ENCODE data around the gene RASA4. TPM values are rescaled to one million over a fixed set of nuclear protein-coding genes. Genes with fewer than 3 reads are reported as not detected.
"Not testable (repeated sequence)": the region's sequence is repeated elsewhere in the genome, so short reads cannot be mapped to it uniquely, and the experiment has no call there.

RASA4 gene
- 14.6 and 23.5 TPM in 2 replicates for total RNA-seq (ENCODE audit: low replicate concordance)
- long read RNA-seq: 0 reads

GRCh38 chr7:102616507-102617125 lies at the start of gene RASA4:
TSS of gene RASA4 (minus strand) at chr7:102616756. CDS start at chr7:102616689, 67 bp downstream.
- not testable (repeated sequence) for DNase-seq (ENCODE audit: extremely low spot score, unreplicated experiment); H3K27ac Mint-ChIP-seq; H3K36me3 Mint-ChIP-seq; H3K9me3 Mint-ChIP-seq; H3K27me3 Mint-ChIP-seq; H3K4me1 Mint-ChIP-seq (ENCODE audit: unreplicated experiment); H3K4me3 Mint-ChIP-seq

- H3K27me3 Mint-ChIP-seq; H3K36me3 Mint-ChIP-seq; H3K4me1 Mint-ChIP-seq (ENCODE audit: unreplicated experiment); H3K27ac Mint-ChIP-seq; H3K4me3 Mint-ChIP-seq; DNase-seq (ENCODE audit: extremely low spot score, unreplicated experiment); H3K9me3 Mint-ChIP-seq: not testable (repeated sequence)
Measured at GRCh38 chr7:102664765-102665164, 48.2 kb upstream of the RASA4 start.

GRCh38 chr7:102649924-102650323 lies 33.4 kb upstream of the RASA4 start, which contains the start of gene SPDYE2B:
TSS of gene SPDYE2B (plus strand) at chr7:102650319. CDS start at chr7:102652349, 2,030 bp downstream.
- not testable (repeated sequence) for H3K36me3 Mint-ChIP-seq; H3K9me3 Mint-ChIP-seq; H3K27ac Mint-ChIP-seq; H3K4me1 Mint-ChIP-seq (ENCODE audit: unreplicated experiment); H3K4me3 Mint-ChIP-seq; DNase-seq (ENCODE audit: extremely low spot score, unreplicated experiment); H3K27me3 Mint-ChIP-seq

- not testable (repeated sequence) for H3K9me3 Mint-ChIP-seq; DNase-seq (ENCODE audit: extremely low spot score, unreplicated experiment); H3K36me3 Mint-ChIP-seq; H3K4me3 Mint-ChIP-seq; H3K4me1 Mint-ChIP-seq (ENCODE audit: unreplicated experiment); H3K27me3 Mint-ChIP-seq; H3K27ac Mint-ChIP-seq
Measured at GRCh38 chr7:102647813-102648212, 31.3 kb upstream of the RASA4 start.

- H3K36me3 Mint-ChIP-seq; H3K4me1 Mint-ChIP-seq (ENCODE audit: unreplicated experiment); H3K9me3 Mint-ChIP-seq; H3K27me3 Mint-ChIP-seq; H3K4me3 Mint-ChIP-seq; H3K27ac Mint-ChIP-seq; DNase-seq (ENCODE audit: extremely low spot score, unreplicated experiment): not testable (repeated sequence)
Measured at GRCh38 chr7:102643404-102643803, 26.8 kb upstream of the RASA4 start.

GRCh38 chr7:102642691-102643090 lies 26.1 kb upstream of the RASA4 start, which contains the start of gene UPK3BL1:
TSS of gene UPK3BL1 (minus strand) at chr7:102642791. CDS start at chr7:102642741, 50 bp downstream.
- not testable (repeated sequence) for H3K27me3 Mint-ChIP-seq; DNase-seq (ENCODE audit: extremely low spot score, unreplicated experiment); H3K27ac Mint-ChIP-seq; H3K9me3 Mint-ChIP-seq; H3K4me1 Mint-ChIP-seq (ENCODE audit: unreplicated experiment); H3K4me3 Mint-ChIP-seq; H3K36me3 Mint-ChIP-seq

- not testable (repeated sequence) for DNase-seq (ENCODE audit: extremely low spot score, unreplicated experiment); H3K4me1 Mint-ChIP-seq (ENCODE audit: unreplicated experiment); H3K4me3 Mint-ChIP-seq; H3K36me3 Mint-ChIP-seq; H3K9me3 Mint-ChIP-seq; H3K27me3 Mint-ChIP-seq; H3K27ac Mint-ChIP-seq
Measured at GRCh38 chr7:102638848-102639247, 22.3 kb upstream of the RASA4 start.

GRCh38 chr7:102636956-102637355 lies 20.4 kb upstream of the RASA4 start:
- H3K4me1 Mint-ChIP-seq (ENCODE audit: unreplicated experiment); H3K4me3 Mint-ChIP-seq; H3K9me3 Mint-ChIP-seq; H3K36me3 Mint-ChIP-seq; H3K27ac Mint-ChIP-seq; H3K27me3 Mint-ChIP-seq; DNase-seq (ENCODE audit: extremely low spot score, unreplicated experiment): not testable (repeated sequence)

- not testable (repeated sequence) for H3K4me1 Mint-ChIP-seq (ENCODE audit: unreplicated experiment); H3K4me3 Mint-ChIP-seq; H3K27me3 Mint-ChIP-seq; H3K9me3 Mint-ChIP-seq; H3K36me3 Mint-ChIP-seq; DNase-seq (ENCODE audit: extremely low spot score, unreplicated experiment); H3K27ac Mint-ChIP-seq
Measured at GRCh38 chr7:102635354-102635753, 18.8 kb upstream of the RASA4 start.

GRCh38 chr7:102634299-102634698 lies 17.7 kb upstream of the RASA4 start:
- not testable (repeated sequence) for H3K27me3 Mint-ChIP-seq; H3K4me1 Mint-ChIP-seq (ENCODE audit: unreplicated experiment); H3K4me3 Mint-ChIP-seq; DNase-seq (ENCODE audit: extremely low spot score, unreplicated experiment); H3K36me3 Mint-ChIP-seq; H3K9me3 Mint-ChIP-seq; H3K27ac Mint-ChIP-seq

GRCh38 chr7:102630622-102631021 lies 14.1 kb upstream of the RASA4 start:
- not testable (repeated sequence) for H3K27me3 Mint-ChIP-seq; H3K9me3 Mint-ChIP-seq; H3K4me3 Mint-ChIP-seq; H3K4me1 Mint-ChIP-seq (ENCODE audit: unreplicated experiment); DNase-seq (ENCODE audit: extremely low spot score, unreplicated experiment); H3K36me3 Mint-ChIP-seq; H3K27ac Mint-ChIP-seq

GRCh38 chr7:102627271-102627904 lies 10.8 kb upstream of the RASA4 start:
- not testable (repeated sequence) for H3K36me3 Mint-ChIP-seq; DNase-seq (ENCODE audit: extremely low spot score, unreplicated experiment); H3K9me3 Mint-ChIP-seq; H3K4me3 Mint-ChIP-seq; H3K4me1 Mint-ChIP-seq (ENCODE audit: unreplicated experiment); H3K27ac Mint-ChIP-seq; H3K27me3 Mint-ChIP-seq

- not testable (repeated sequence) for H3K4me1 Mint-ChIP-seq (ENCODE audit: unreplicated experiment); H3K27me3 Mint-ChIP-seq
Measured at GRCh38 chr7:102618122-102618521, 1.6 kb upstream of the RASA4 start.

GRCh38 chr7:102615930-102616329 lies 626 bp downstream of the RASA4 start:
- H3K27ac Mint-ChIP-seq; H3K4me1 Mint-ChIP-seq (ENCODE audit: unreplicated experiment): not testable (repeated sequence)

More at GRCh38 chr7:102618122-102618521, 1.6 kb upstream of the RASA4 start:
- DNase-seq (ENCODE audit: extremely low spot score, unreplicated experiment); H3K4me3 Mint-ChIP-seq; H3K9me3 Mint-ChIP-seq; H3K36me3 Mint-ChIP-seq; H3K27ac Mint-ChIP-seq: not testable (repeated sequence)

More at GRCh38 chr7:102615930-102616329, 626 bp downstream of the RASA4 start:
- H3K27me3 Mint-ChIP-seq; H3K9me3 Mint-ChIP-seq; DNase-seq (ENCODE audit: extremely low spot score, unreplicated experiment); H3K36me3 Mint-ChIP-seq; H3K4me3 Mint-ChIP-seq: not testable (repeated sequence)
